ENCODE data around the gene RSPH9.

RSPH9 gene

GRCh38 chr6:43644940-43645612 lies at the start of gene RSPH9:
RSPH9 (plus strand) TSS chr6:43645036; CDS start chr6:43645099, 63 bp downstream.
- peak; percentile 49 for DNase-seq (ENCODE audit: low read depth)

GRCh38 chr6:43600595-43600994 lies 44.2 kb upstream of the RSPH9 start:
- DNase-seq (ENCODE audit: low read depth), result no peak

GRCh38 chr6:43604174-43604573 lies 40.7 kb upstream of the RSPH9 start:
- no peak for DNase-seq (ENCODE audit: low read depth)

- no peak for DNase-seq (ENCODE audit: low read depth)
These were observed 38.8 kb upstream of the RSPH9 start for GRCh38 chr6:43606019-43606418.

GRCh38 chr6:43608310-43608763 lies 36.5 kb upstream of the RSPH9 start:
- peak; percentile 32 for DNase-seq (ENCODE audit: low read depth)

GRCh38 chr6:43608807-43609206 lies 36.0 kb upstream of the RSPH9 start:
- no peak for DNase-seq (ENCODE audit: low read depth)

- no peak for DNase-seq (ENCODE audit: low read depth)
These were observed 35.4 kb upstream of the RSPH9 start for GRCh38 chr6:43609402-43609801.

GRCh38 chr6:43610431-43610830 lies 34.4 kb upstream of the RSPH9 start:
- no peak for DNase-seq (ENCODE audit: low read depth)

- no peak for DNase-seq (ENCODE audit: low read depth)
These were observed 31.0 kb upstream of the RSPH9 start for GRCh38 chr6:43613721-43614395.

- no peak for DNase-seq (ENCODE audit: low read depth)
These were observed 30.5 kb upstream of the RSPH9 start for GRCh38 chr6:43614396-43614730.

GRCh38 chr6:43616725-43617472 lies 27.9 kb upstream of the RSPH9 start:
- DNase-seq (ENCODE audit: low read depth), result no peak

GRCh38 chr6:43621078-43621835 lies 23.6 kb upstream of the RSPH9 start:
- no peak for DNase-seq (ENCODE audit: low read depth)

GRCh38 chr6:43621836-43622180 lies 23.0 kb upstream of the RSPH9 start:
- DNase-seq (ENCODE audit: low read depth), result no peak

GRCh38 chr6:43622541-43622940 lies 22.3 kb upstream of the RSPH9 start:
- no peak for DNase-seq (ENCODE audit: low read depth)

GRCh38 chr6:43623880-43624785 lies 20.7 kb upstream of the RSPH9 start:
- DNase-seq (ENCODE audit: low read depth), result no peak

- no peak for DNase-seq (ENCODE audit: low read depth)
These were observed 20.0 kb upstream of the RSPH9 start for GRCh38 chr6:43624786-43625288.

GRCh38 chr6:43625393-43625992 lies 19.3 kb upstream of the RSPH9 start:
- no peak for DNase-seq (ENCODE audit: low read depth)

GRCh38 chr6:43627008-43627825 lies 17.6 kb upstream of the RSPH9 start:
- DNase-seq (ENCODE audit: low read depth), result no peak

- DNase-seq (ENCODE audit: low read depth), result peak; percentile 24
These were observed 16.3 kb upstream of the RSPH9 start for GRCh38 chr6:43628393-43629103.
